ENCODE results near the gene IFNA4. TPM values are rescaled to one million over a fixed set of nuclear protein-coding genes. Genes with fewer than 3 reads are reported as not detected.
"Not testable (repeated sequence)": the region's sequence is repeated elsewhere in the genome, so short reads cannot be mapped to it uniquely, and the experiment has no call there.

The IFNA4 gene
- total RNA-seq, 1 donor from 2014 or later, result not detected

- H3K4me3 ChIP-seq (ENCODE audit: low read depth, low read length), result no peak overlapping the region
- TF ChIP-seq CTCF (conservative IDR thresholded peaks at IDR 0.05; ENCODE audit: low read depth, low read length), result no peak
- DNase-seq (ENCODE audit: low read depth), result no peak
Observed at GRCh38 chr9:21172156-21172555, 15.2 kb downstream of the IFNA4 start.

GRCh38 chr9:21171351-21171750, 16.0 kb downstream of the IFNA4 start:
- no peak for TF ChIP-seq CTCF (conservative IDR thresholded peaks at IDR 0.05; ENCODE audit: low read depth, low read length)
- DNase-seq (ENCODE audit: low read depth), result no peak
- no peak overlapping the region for H3K4me3 ChIP-seq (ENCODE audit: low read depth, low read length)

GRCh38 chr9:21166560-21166959, 20.8 kb downstream of the IFNA4 start, which contains the start of gene IFNA21:
Gene IFNA21 (minus strand): TSS chr9:21166660. CDS start chr9:21166612, 48 bp downstream.
- H3K4me3 ChIP-seq (ENCODE audit: low read depth, low read length); DNase-seq (ENCODE audit: low read depth): not testable (repeated sequence)

GRCh38 chr9:21165516-21165915, 21.9 kb downstream of the IFNA4 start:
- DNase-seq (ENCODE audit: low read depth), result no peak
- no peak overlapping the region for H3K4me3 ChIP-seq (ENCODE audit: low read depth, low read length)
- no peak for TF ChIP-seq CTCF (conservative IDR thresholded peaks at IDR 0.05; ENCODE audit: low read depth, low read length)

GRCh38 chr9:21160178-21160577, 27.2 kb downstream of the IFNA4 start:
- no peak overlapping the region for H3K4me3 ChIP-seq (ENCODE audit: low read depth, low read length)
- no peak for TF ChIP-seq CTCF (conservative IDR thresholded peaks at IDR 0.05; ENCODE audit: low read depth, low read length)
- DNase-seq (ENCODE audit: low read depth), result no peak

GRCh38 chr9:21155501-21155900, 31.9 kb downstream of the IFNA4 start:
- no peak for DNase-seq (ENCODE audit: low read depth)

GRCh38 chr9:21154018-21154608, 33.3 kb downstream of the IFNA4 start:
- no peak overlapping the region for H3K4me3 ChIP-seq (ENCODE audit: low read depth, low read length)
- DNase-seq (ENCODE audit: low read depth), result peak; percentile 9
- peak; percentile 44 for TF ChIP-seq CTCF (conservative IDR thresholded peaks at IDR 0.05; ENCODE audit: low read depth, low read length)

More at GRCh38 chr9:21155501-21155900, 31.9 kb downstream of the IFNA4 start:
- TF ChIP-seq CTCF (conservative IDR thresholded peaks at IDR 0.05; ENCODE audit: low read depth, low read length), result no peak
- H3K4me3 ChIP-seq (ENCODE audit: low read depth, low read length), result no peak overlapping the region

Measured in epithelial cell of proximal tubule (primary cell).